NB4 (cell line): ENCODE results near the gene ARHGEF10L.

Source experiments
- MYC ChIP-seq: IDR thresholded peaks from 2 replicates; pipeline ENCODE4 v1.6.1; 2011; ENCODE audit warnings: low read depth, low read length
- POLR2A ChIP-seq: IDR thresholded peaks from 2 replicates; pipeline ENCODE4 v1.6.1; 2011; ENCODE audit warnings: mild to moderate bottlenecking; ENCODE audit not compliant: insufficient read length; ENCODE audit errors: extremely low read depth
- TF ChIP-seq, protein P1 (sequence below): IDR thresholded peaks from 2 replicates; pipeline ENCODE4 v1.6.1; 2011; ENCODE audit warnings: low read depth, low read length
- TF ChIP-seq, protein P2 (sequence below): IDR thresholded peaks from one replicate; pipeline ENCODE4 v1.5.1; 2012; ENCODE audit warnings: low read depth, low read length

DNA sequence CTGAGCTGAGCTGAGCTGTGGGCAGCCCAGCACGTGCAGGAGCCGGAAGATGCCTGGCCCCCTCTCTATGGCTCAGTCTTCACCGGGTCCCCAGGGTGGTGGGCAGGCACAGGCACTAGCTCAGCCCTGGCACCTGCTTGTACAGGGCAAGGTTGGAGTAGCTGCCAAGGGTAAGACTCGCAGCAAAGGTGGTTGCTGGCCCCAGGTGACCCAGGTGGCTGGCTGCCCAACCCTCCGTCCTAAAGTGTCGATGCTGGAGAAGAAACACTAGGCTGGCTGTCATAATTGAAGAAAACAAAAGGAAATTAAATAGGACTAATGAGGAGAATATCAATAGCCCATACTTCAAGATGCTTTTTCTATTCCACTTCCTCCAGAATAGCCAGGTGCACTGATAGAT, 138.5 kb downstream of the ARHGEF10L start:
- TF ChIP-seq, protein P1, sequence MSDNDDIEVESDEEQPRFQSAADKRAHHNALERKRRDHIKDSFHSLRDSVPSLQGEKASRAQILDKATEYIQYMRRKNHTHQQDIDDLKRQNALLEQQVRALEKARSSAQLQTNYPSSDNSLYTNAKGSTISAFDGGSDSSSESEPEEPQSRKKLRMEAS, result no peak
- TF ChIP-seq POLR2A (no peak), MYC (no peak)
- TF ChIP-seq, protein P2, sequence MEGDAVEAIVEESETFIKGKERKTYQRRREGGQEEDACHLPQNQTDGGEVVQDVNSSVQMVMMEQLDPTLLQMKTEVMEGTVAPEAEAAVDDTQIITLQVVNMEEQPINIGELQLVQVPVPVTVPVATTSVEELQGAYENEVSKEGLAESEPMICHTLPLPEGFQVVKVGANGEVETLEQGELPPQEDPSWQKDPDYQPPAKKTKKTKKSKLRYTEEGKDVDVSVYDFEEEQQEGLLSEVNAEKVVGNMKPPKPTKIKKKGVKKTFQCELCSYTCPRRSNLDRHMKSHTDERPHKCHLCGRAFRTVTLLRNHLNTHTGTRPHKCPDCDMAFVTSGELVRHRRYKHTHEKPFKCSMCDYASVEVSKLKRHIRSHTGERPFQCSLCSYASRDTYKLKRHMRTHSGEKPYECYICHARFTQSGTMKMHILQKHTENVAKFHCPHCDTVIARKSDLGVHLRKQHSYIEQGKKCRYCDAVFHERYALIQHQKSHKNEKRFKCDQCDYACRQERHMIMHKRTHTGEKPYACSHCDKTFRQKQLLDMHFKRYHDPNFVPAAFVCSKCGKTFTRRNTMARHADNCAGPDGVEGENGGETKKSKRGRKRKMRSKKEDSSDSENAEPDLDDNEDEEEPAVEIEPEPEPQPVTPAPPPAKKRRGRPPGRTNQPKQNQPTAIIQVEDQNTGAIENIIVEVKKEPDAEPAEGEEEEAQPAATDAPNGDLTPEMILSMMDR, result no peak
